ENCODE results near the gene FBXO45.
A peak's percentile ranks its signal among the peaks of the same experiment; 100 is the strongest.
"Not testable (repeated sequence)": the region's sequence is repeated elsewhere in the genome, so short reads cannot be mapped to it uniquely, and the experiment has no call there.

Gene FBXO45

DNA sequence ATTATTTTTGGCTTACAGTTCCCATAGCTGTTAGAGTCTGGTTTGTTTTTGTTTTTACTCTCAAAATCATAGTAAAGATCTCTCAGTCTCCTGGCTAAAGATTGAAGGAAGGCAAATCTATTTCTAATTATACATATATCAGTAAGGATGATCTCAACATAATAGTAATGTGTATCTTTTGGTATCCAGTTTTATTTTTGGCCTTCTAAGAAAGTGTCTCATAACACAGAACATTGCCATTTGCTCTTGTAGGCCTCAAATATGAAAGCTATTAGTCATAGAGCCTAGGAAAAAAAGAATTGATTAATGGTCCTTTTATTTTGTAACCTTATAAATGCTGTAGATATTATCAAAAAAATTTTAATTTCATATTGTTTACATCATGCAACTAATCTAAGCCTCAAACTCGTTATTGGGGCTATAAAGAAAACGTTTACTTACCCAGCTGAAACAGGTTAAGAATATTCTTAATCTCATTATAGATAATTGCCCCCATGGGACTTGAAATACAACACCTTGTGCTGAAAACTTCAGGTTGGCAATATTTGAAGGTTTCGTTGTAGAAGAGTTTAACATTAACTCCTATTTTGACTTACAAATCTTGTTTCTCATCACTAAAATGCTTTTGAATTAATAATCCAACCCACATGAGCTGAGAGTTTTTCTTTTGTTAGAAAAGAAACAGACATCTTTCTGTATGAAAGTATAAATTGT is 16.7 kb downstream of the FBXO45 start:
- TF ChIP-seq, protein P1, sequence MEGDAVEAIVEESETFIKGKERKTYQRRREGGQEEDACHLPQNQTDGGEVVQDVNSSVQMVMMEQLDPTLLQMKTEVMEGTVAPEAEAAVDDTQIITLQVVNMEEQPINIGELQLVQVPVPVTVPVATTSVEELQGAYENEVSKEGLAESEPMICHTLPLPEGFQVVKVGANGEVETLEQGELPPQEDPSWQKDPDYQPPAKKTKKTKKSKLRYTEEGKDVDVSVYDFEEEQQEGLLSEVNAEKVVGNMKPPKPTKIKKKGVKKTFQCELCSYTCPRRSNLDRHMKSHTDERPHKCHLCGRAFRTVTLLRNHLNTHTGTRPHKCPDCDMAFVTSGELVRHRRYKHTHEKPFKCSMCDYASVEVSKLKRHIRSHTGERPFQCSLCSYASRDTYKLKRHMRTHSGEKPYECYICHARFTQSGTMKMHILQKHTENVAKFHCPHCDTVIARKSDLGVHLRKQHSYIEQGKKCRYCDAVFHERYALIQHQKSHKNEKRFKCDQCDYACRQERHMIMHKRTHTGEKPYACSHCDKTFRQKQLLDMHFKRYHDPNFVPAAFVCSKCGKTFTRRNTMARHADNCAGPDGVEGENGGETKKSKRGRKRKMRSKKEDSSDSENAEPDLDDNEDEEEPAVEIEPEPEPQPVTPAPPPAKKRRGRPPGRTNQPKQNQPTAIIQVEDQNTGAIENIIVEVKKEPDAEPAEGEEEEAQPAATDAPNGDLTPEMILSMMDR (IDR thresholded peaks at IDR 0.05; ENCODE audit: low read depth, low read length, missing control alignments): no peak
- no peak for DNase-seq (ENCODE audit: low read depth)

DNA sequence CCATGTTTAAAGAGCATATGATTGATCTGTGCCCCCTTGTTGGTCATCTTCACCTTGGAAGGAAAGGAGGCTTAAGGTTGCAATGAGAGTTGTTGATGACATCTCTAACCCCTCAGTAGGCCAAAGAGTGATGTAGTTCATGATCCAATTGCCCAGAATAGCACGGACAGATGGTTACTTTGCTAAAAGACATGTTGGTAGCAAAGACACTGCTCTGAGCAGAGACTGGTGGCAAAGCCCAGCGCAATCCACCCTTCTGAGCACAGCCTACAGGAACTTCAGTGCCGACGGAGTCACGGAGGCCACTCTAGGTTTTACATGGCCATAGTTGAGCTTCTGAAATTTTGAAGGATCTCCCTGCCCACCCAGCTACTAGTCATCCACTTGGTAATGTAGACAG is 21.8 kb downstream of the FBXO45 start:
- no peak overlapping the region for H3K4me3 ChIP-seq (ENCODE audit: low read depth, low read length)
- DNase-seq (ENCODE audit: low read depth): no peak
- TF ChIP-seq, protein P1 (IDR thresholded peaks at IDR 0.05; ENCODE audit: low read depth, low read length, missing control alignments): no peak

More for the DNA sequence above, 16.7 kb downstream of the FBXO45 start:
- no peak overlapping the region for H3K4me3 ChIP-seq (ENCODE audit: low read depth, low read length)

DNA sequence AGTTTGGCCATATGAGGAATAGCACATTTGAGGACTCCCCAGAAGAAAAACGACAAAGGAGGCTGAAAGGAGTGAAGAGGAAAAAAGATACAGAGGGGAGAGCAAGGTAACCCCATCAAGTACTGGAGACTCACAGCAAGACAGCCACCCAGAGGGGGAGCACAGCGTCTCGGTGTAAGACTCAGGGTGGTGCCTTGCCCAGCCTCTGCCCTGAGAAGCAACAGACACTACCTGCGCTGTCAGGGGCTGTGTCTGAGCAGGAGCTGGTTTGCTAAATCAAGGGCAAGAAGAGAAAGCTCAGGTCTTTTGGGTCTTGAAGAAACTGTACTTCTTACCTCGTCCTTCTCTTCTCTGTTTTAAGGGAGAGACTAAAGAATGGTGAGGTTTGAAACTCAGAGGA is 27.9 kb downstream of the FBXO45 start:
- no peak for DNase-seq (ENCODE audit: low read depth)
- H3K4me3 ChIP-seq (ENCODE audit: low read depth, low read length): no peak overlapping the region
- TF ChIP-seq, protein P1 (IDR thresholded peaks at IDR 0.05; ENCODE audit: low read depth, low read length, missing control alignments): no peak

DNA sequence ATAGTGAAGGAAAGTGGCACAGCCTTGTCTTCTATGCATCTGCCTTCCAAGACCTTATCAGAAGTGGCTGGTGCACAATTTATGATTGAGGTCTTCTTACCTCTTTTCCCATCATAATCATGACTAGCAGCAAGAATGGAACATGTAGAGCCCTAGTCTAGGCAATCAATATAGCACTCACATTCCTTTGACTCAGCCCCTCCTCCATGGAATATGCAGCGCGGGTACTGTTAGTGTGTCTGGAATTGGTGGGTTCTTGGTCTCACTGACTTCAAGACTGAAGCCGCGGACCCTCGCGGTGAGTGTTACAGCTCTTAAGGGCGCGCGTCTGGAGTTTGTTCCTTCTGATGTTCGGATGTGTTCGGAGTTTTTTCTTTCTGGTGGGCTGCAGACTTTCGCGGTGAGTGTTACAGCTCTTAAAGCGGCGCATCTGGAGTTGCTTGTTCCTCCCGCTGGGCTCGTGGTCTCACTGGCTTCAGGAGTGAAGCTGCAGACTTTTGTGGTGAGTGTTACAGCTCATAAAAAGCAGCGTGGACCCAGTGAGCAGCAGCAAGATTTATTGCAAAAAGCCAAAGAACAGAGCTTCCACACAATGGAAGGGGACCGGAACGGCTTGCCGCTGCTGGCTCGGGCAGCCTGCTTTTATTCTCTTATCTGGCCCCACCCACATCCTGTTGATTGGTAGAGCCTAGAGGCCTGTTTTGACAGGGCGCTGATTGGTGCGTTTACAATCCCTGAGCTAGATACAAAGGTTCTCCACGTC is 29.7 kb downstream of the FBXO45 start:
- DNase-seq (ENCODE audit: low read depth): not testable (repeated sequence)
- H3K4me3 ChIP-seq (ENCODE audit: low read depth, low read length): peak overlapping the region; percentile 27

DNA sequence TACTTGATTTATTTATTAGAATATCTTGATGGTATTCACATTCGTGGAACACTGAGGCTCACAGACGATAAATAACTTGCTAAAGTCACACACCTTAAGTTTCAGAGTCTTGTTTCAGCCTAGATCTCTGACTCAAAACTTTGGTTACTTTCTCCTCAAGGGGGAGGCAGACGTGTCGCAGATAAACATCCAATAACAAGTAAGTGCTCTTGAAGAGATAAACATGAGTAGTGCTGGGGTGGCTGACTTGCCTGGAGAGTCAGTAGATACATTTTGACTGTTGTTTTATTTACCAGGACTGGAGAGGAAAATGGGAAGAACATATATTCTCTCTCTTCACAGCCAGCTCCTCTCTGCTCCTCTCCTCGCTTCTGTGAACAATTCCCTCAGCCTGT is 31.3 kb downstream of the FBXO45 start:
- no peak for DNase-seq (ENCODE audit: low read depth)
- no peak overlapping the region for H3K4me3 ChIP-seq (ENCODE audit: low read depth, low read length)
- TF ChIP-seq, protein P1 (IDR thresholded peaks at IDR 0.05; ENCODE audit: low read depth, low read length, missing control alignments): no peak

DNA sequence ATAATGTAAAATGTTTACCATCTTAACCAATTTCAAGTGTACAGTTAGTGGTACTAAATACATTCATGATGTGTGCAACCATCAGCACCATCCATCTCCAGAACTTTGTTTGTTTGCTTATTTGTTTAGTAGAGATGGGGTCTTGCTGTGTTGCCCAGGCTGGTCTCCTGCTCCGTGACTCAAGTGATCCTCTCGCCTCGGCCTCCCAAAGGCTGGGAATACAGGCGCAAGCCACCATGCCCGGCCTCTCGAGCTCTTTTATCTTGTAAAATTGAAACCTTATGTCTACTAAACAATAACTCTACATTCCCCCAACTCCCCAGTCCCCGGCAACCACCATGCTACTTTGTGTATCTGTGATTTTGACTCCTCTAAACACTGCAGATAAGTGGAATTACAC is 31.9 kb downstream of the FBXO45 start:
- no peak overlapping the region for H3K4me3 ChIP-seq (ENCODE audit: low read depth, low read length)
- no peak for DNase-seq (ENCODE audit: low read depth)
- TF ChIP-seq, protein P1 (IDR thresholded peaks at IDR 0.05; ENCODE audit: low read depth, low read length, missing control alignments): no peak

DNA sequence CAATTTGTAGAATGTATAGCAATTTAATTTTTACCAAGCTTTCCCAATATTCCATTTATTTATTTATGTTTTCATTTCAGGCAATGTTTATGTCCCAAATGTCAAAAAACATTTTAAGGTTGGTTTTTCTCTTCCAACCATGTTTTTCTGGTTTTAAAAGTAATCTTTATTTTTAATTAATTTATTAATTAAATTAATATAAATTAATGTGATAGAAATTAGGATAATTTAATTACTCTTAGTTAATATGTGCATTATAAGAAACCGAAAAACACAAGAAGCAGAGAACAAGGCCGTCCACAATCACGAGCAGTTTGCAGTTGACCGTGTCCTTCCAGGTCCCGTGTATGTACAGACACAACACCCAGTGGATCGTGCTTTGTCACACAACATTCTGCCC is 34.2 kb downstream of the FBXO45 start:
- DNase-seq (ENCODE audit: low read depth): no peak
- no peak overlapping the region for H3K4me3 ChIP-seq (ENCODE audit: low read depth, low read length)
- TF ChIP-seq, protein P1 (IDR thresholded peaks at IDR 0.05; ENCODE audit: low read depth, low read length, missing control alignments): no peak

Measured in GM12864 (cell line).